ENCODE measurements around the gene SCMH1. TPM values are rescaled to one million over a fixed set of nuclear protein-coding genes. Genes with fewer than 3 reads are reported as not detected.

Gene SCMH1
- total RNA-seq, 2 experiments from 2014 or later = 47.0 to 47.7 TPM

GRCh38 chr1:41155105-41155504 is 87.0 kb downstream of the SCMH1 start:
- Histone ChIP-seq H3K4me1 (ENCODE audit: insufficient read depth, low read length, poor library complexity, severe bottlenecking) (no peaks in the 10 kb centered on the region), H3K79me2 (ENCODE audit: insufficient read depth, low read depth, low read length) (no peaks in the 10 kb centered on the region), H2AFZ (ENCODE audit: low read length) (no peak overlapping the region), H3K4me2 (ENCODE audit: low read length) (no peak overlapping the region), H3K9me2 (ENCODE audit: insufficient read depth, low read length) (no peaks in the 10 kb centered on the region), H3K36me3 (ENCODE audit: insufficient read depth, low read length) (peaks cover 24% of the 10 kb centered on the region; the same call in 1 of the 2 replicates), H3K4me3 (ENCODE audit: low read depth, low read length, poor library complexity, severe bottlenecking) (no peak overlapping the region), H4K20me1 (ENCODE audit: insufficient read depth, low read length) (no peaks in the 10 kb centered on the region), H3K27ac (ENCODE audit: low read depth, low read length, poor library complexity, severe bottlenecking) (no peak overlapping the region), H3K9me3 (ENCODE audit: low read length) (no peaks in the 10 kb centered on the region)
- ChIA-PET POLR2A (interaction anchor here (0.7 kb wide), 2 partner anchors 225 to 245 kb away, joined by 3 to 5 read pairs; no protein-coding TSS in a partner anchor), CTCF (ENCODE audit: unreplicated experiment) (no interaction called here)
- intact Hi-C loops (cut with micrococcal nuclease; ENCODE audit: unreplicated experiment) = no loop called here
- TF ChIP-seq CTCF (conservative IDR thresholded peaks at IDR 0.05; ENCODE audit: low read length) (no peak), EZH2phosphoT487 (IDR thresholded peaks at IDR 0.05; ENCODE audit: borderline replicate concordance, low read depth, low read length) (no peak)
- no TSS peak for BruUV-seq (replicated peaks)
- DNase-seq (ENCODE audit: low spot score) = no peak

DNA sequence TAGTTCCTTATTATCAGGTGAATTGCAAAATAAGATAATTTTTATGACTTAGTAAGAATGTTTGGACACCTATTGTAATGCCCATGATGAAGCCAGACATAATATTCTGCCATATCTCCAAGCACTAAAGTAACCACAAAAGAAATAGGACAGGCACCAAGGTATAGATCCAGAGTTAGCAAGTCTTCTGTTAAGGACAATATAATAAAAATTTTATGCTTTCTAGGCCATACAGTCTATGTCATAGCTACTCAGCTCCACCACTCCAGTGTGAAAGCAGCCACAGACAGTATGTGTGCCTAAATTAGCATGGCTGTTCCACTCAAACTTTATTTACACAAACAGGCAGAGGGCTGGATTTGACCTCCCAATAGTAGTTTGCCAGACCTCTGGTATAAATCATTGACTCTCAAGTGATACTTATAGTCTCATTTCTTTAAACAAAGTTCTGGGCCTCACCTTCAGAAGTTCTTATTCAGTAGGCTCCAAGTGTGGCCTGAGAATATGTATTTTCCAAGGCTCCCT is 88.3 kb downstream of the SCMH1 start:
- Histone ChIP-seq H3K4me2 (ENCODE audit: low read length) (no peak overlapping the region), H3K9me2 (ENCODE audit: insufficient read depth, low read length) (no peaks in the 10 kb centered on the region), H3K9me3 (ENCODE audit: low read length) (no peaks in the 10 kb centered on the region), H3K4me1 (ENCODE audit: insufficient read depth, low read length, poor library complexity, severe bottlenecking) (no peaks in the 10 kb centered on the region), H3K4me3 (ENCODE audit: low read depth, low read length, poor library complexity, severe bottlenecking) (no peak overlapping the region), H3K27ac (ENCODE audit: low read depth, low read length, poor library complexity, severe bottlenecking) (no peak overlapping the region), H2AFZ (ENCODE audit: low read length) (no peak overlapping the region), H3K36me3 (ENCODE audit: insufficient read depth, low read length) (peaks cover 33% of the 10 kb centered on the region), H3K79me2 (ENCODE audit: insufficient read depth, low read depth, low read length) (no peaks in the 10 kb centered on the region), H4K20me1 (ENCODE audit: insufficient read depth, low read length) (no peaks in the 10 kb centered on the region)
- intact Hi-C loops (cut with micrococcal nuclease; ENCODE audit: unreplicated experiment) = no loop called here
- TF ChIP-seq EZH2phosphoT487 (IDR thresholded peaks at IDR 0.05; ENCODE audit: borderline replicate concordance, low read depth, low read length) (no peak), CTCF (conservative IDR thresholded peaks at IDR 0.05; ENCODE audit: low read length) (no peak)
- ChIA-PET CTCF (ENCODE audit: unreplicated experiment) (no interaction called here), POLR2A (no interaction called here)
- DNase-seq (ENCODE audit: low spot score) = no peak
- BruUV-seq (replicated peaks) = no TSS peak

GRCh38 chr1:41152622-41153044 is 89.5 kb downstream of the SCMH1 start:
- H2AFZ ChIP-seq (ENCODE audit: low read length) = no peak overlapping the region
- intact Hi-C loops (cut with micrococcal nuclease; ENCODE audit: unreplicated experiment) = no loop called here
- H3K36me3 ChIP-seq (ENCODE audit: insufficient read depth, low read length) = peaks cover 25% of the 10 kb centered on the region
- no TSS peak for BruUV-seq (replicated peaks)
- H3K4me2 ChIP-seq (ENCODE audit: low read length) = no peak overlapping the region
- H3K27ac ChIP-seq (ENCODE audit: low read depth, low read length, poor library complexity, severe bottlenecking) = no peak overlapping the region
- no peak overlapping the region for H3K4me3 ChIP-seq (ENCODE audit: low read depth, low read length, poor library complexity, severe bottlenecking)
- ChIA-PET CTCF (ENCODE audit: unreplicated experiment) (no interaction called here), POLR2A (no interaction called here)
- no peaks in the 10 kb centered on the region for H3K4me1 ChIP-seq (ENCODE audit: insufficient read depth, low read length, poor library complexity, severe bottlenecking)
- H4K20me1 ChIP-seq (ENCODE audit: insufficient read depth, low read length) = no peaks in the 10 kb centered on the region
- H3K9me2 ChIP-seq (ENCODE audit: insufficient read depth, low read length) = no peaks in the 10 kb centered on the region
- no peak for TF ChIP-seq EZH2phosphoT487 (IDR thresholded peaks at IDR 0.05; ENCODE audit: borderline replicate concordance, low read depth, low read length)
- TF ChIP-seq CTCF (conservative IDR thresholded peaks at IDR 0.05; ENCODE audit: low read length) = no peak
- no peaks in the 10 kb centered on the region for H3K9me3 ChIP-seq (ENCODE audit: low read length)
- no peaks in the 10 kb centered on the region for H3K79me2 ChIP-seq (ENCODE audit: insufficient read depth, low read depth, low read length)
- DNase-seq (ENCODE audit: low spot score) = no peak

Measured in OCI-LY7 (cell line).